Camera-type eye (tissue), 1 donor: ENCODE results near the gene LRRC30. TPM values are rescaled to one million over a fixed set of nuclear protein-coding genes. Genes with fewer than 3 reads are reported as not detected.

Experiments
- total RNA-seq: library from RNA; depleted of rRNA; stranded (reverse); fragments of >200 nt; gene quantifications from one replicate; pipeline ENCODE4 v1.2.3, GENCODE V29; 2014

LRRC30 gene
- total RNA-seq = 0.49 TPM

DNA sequence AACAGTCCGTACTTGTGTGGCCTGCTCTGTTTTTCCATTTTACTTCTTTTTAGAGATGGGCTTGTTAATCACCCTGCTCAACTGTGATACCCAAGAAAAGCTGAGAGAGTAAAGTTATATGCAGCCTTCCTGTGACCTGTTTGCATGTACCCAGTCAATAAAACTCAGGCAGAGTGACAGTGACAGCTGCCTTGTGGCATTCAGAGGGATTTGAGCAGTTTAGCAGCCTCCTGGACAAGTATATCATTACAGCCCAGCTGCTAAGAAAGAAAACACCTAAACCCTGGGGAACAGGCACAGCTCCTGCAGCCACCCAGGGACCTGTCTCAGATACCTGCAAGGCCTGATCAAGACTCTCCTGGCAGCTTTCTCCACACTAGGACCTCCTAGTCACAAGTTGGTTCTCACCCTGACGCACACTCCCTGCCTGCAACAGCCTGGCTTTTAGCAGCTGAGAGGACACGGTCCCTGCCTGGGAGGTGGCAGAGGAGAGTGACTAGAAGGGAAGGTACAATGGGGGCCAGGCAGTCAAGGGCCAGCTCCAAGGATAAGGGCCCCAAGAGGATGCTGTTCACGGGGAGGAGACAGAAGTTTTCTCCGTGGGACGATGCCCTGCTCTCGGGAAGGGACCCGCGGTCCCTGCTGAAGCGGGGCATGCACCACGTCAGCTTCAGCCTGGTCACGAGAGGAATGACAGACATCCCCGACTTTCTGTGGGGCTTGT, at the start of gene LRRC30:
TSS of gene LRRC30 (plus strand) at position 464 of the 724 bp plus-strand sequence. CDS start at position 514, 50 bp downstream.

Other genes starting within 250 kb of the LRRC30 start
- 34.4 TPM for gene LAMA1, start 113.3 kb upstream of the LRRC30 start, total RNA-seq